Thoracic aorta endothelial cell (primary cell): Measurements from ENCODE around the gene HTR2A. TPM values are rescaled to one million over a fixed set of nuclear protein-coding genes. Genes with fewer than 3 reads are reported as not detected.

Source experiments
- total RNA-seq: library from RNA; depleted of rRNA; stranded (reverse); fragments of >200 nt; gene quantifications from 2 replicates; pipeline ENCODE4 v1.2.3, GENCODE V29; 2012

The HTR2A gene
- not detected in 2 replicates for total RNA-seq

DNA sequence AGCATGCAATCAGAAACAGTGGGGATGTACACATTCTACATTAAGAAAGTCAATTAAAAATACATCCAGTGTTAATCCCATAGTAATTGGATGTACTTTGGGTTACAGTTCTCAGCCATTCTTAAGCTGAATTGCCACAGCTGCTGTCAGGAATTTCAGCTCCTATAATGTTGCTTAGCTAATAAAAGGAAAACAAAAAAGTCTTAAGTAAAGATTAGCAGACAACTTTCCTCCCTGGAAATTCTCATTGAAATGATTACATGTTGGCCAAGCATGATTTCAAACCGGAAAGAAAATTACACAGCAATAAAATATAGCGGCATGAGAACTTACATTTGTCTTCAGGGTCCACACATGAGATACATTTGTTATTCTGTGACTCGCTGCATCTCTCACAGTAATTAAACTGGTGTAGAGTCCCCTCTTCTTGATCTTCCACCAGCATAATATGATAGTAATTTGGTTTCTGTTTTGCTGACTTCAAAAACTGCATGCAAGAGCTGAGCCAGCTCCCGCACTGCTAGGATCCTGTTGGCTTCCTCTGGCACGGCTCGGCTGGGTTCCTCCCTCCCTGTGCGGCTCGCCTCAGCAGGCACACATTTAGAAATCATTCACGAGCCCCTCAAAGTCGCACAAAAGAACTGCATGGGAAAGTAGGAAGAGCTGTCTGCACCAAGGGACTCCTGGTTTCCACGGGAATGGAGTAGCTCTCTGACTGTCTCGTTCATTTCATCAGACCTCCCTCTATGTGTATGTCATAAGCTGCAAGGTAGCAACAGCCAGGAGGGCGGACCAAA lies at the start of gene HTR2A:
TSS of gene HTR2A (minus strand) at position 713 of the 797 bp plus-strand sequence. CDS start 1,147 bp downstream, outside the sequence.

DNA sequence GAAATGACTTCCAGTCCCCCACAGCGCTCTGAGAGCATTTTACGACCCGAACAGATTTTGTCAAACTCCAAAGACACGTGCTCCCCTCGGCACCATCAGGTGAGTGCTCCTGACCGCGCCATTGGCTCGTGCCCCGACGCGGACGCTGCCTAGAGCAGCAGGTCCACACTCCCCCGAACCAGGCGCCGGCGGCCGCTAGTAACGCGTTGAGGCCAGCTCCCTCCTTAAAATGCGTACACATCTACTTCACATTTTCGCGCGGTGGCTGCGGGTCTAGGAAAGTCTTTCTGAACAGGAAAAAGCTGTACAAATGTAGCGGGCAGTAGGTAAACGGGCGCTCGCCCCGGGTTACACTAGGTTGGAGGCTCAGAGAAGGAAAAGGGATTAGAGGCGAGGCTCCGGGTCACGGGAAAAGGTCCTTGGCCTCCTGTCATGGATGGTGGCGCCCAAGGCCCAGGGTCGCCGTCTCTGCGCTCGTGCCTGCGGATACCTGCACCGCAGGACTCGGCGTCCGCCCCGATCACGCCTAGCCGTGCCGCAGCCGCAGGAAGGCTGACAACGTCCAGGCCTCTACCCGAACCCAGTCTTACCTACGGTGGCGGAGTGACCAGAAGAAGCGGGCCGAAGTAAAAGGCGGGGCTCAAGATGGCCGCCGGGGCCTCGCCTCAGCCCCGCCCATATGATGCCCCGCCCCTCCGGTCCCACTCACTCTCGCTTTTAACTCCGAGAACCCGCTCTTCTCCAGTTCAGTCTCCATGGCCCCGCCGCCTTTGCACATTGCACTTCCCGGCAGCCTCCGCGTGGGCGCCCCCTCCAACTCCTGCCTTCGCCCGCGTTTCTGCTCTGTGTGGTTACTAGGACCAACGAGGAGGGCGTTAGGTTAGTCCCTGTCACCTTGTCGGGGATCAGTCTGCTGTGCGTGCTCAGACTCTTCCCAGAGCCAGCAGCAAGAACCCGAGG lies 100.1 kb downstream of the HTR2A start, which contains the start of gene ESD:
TSS of gene ESD (minus strand) at position 647 of the 960 bp plus-strand sequence. CDS start 5,748 bp downstream, outside the sequence.

Other genes starting within 250 kb of the HTR2A start
- gene ESD, start 99.9 kb downstream of the HTR2A start, total RNA-seq: 125 and 149 TPM in 2 replicates